Measurements from ENCODE around the gene FLT4. TPM values are rescaled to one million over a fixed set of nuclear protein-coding genes. Genes with fewer than 3 reads are reported as not detected.

The FLT4 gene
- total and polyA plus RNA-seq, 2 donors (not counting 1 experiment from before 2014, with no cell fraction given) = 0.17 TPM; not detected in 1

GRCh38 chr5:180603076-180603594 is 46.3 kb downstream of the FLT4 start:
- no peaks in the 10 kb centered on the region for H3K79me2 ChIP-seq (ENCODE audit: control insufficient read depth, insufficient read depth, low read length)
- H3K9ac ChIP-seq (ENCODE audit: insufficient read depth, low read length) = no peak overlapping the region
- no peak overlapping the region for H2AFZ ChIP-seq (ENCODE audit: low read length)
- H3K9me3 ChIP-seq (ENCODE audit: control insufficient read depth, insufficient read depth, low read depth, low read length) = no peaks in the 10 kb centered on the region
- H3K36me3 ChIP-seq (ENCODE audit: control insufficient read depth, insufficient read depth, low read length) = no peaks in the 10 kb centered on the region
- H3K27me3 ChIP-seq (ENCODE audit: control insufficient read depth, insufficient read depth, low read length) = no peaks in the 10 kb centered on the region
- no peaks in the 10 kb centered on the region for H3K4me1 ChIP-seq (ENCODE audit: control insufficient read depth, extremely low read depth, insufficient read depth, low read length)
- DNase-seq (ENCODE audit: low read depth in 2 of 2) = no peak
- no peak overlapping the region for H3K4me3 ChIP-seq (replicated peaks in 1 of 4; ENCODE audit: control extremely low read depth in 1 of 4, insufficient read depth in 1 of 4, low read depth in 3 of 4, low read length in 4 of 4)
- H4K20me1 ChIP-seq (ENCODE audit: control insufficient read depth, extremely low read depth, insufficient read depth, low read length) = no peaks in the 10 kb centered on the region
- no peak overlapping the region for H3K4me2 ChIP-seq (ENCODE audit: extremely low read depth, insufficient read depth, low read length)
- H3K27ac ChIP-seq (ENCODE audit: insufficient read depth, low read length) = no peak overlapping the region
- no peak for TF ChIP-seq EZH2 (IDR thresholded peaks at IDR 0.05; ENCODE audit: low read length, missing control alignments)
- no peak for TF ChIP-seq CTCF (conservative IDR thresholded peaks at IDR 0.05 in 1 of 2, IDR thresholded peaks at IDR 0.05 in 1 of 2; ENCODE audit: low read depth in 1 of 2, low read length in 2 of 2)

GRCh38 chr5:180602481-180603075 is 46.8 kb downstream of the FLT4 start:
- Histone ChIP-seq H3K4me3 (replicated peaks in 1 of 4; ENCODE audit: control extremely low read depth in 1 of 4, insufficient read depth in 1 of 4, low read depth in 3 of 4, low read length in 4 of 4) (no peak overlapping the region), H3K36me3 (ENCODE audit: control insufficient read depth, insufficient read depth, low read length) (no peaks in the 10 kb centered on the region), H2AFZ (ENCODE audit: low read length) (no peak overlapping the region), H3K4me2 (ENCODE audit: extremely low read depth, insufficient read depth, low read length) (no peak overlapping the region), H3K27ac (ENCODE audit: insufficient read depth, low read length) (no peak overlapping the region), H3K9ac (ENCODE audit: insufficient read depth, low read length) (no peak overlapping the region), H3K9me3 (ENCODE audit: control insufficient read depth, insufficient read depth, low read depth, low read length) (no peaks in the 10 kb centered on the region), H3K4me1 (ENCODE audit: control insufficient read depth, extremely low read depth, insufficient read depth, low read length) (no peaks in the 10 kb centered on the region), H4K20me1 (ENCODE audit: control insufficient read depth, extremely low read depth, insufficient read depth, low read length) (no peaks in the 10 kb centered on the region), H3K79me2 (ENCODE audit: control insufficient read depth, insufficient read depth, low read length) (no peaks in the 10 kb centered on the region), H3K27me3 (ENCODE audit: control insufficient read depth, insufficient read depth, low read length) (no peaks in the 10 kb centered on the region)
- TF ChIP-seq CTCF (conservative IDR thresholded peaks at IDR 0.05 in 1 of 2, IDR thresholded peaks at IDR 0.05 in 1 of 2; ENCODE audit: low read depth in 1 of 2, low read length in 2 of 2) = no peak
- no peak for DNase-seq (ENCODE audit: low read depth in 2 of 2)

GRCh38 chr5:180601591-180602480 is 47.6 kb downstream of the FLT4 start:
- TF ChIP-seq EZH2 (IDR thresholded peaks at IDR 0.05; ENCODE audit: low read length, missing control alignments) = no peak
- Histone ChIP-seq H4K20me1 (ENCODE audit: control insufficient read depth, extremely low read depth, insufficient read depth, low read length) (no peaks in the 10 kb centered on the region), H3K4me1 (ENCODE audit: control insufficient read depth, extremely low read depth, insufficient read depth, low read length) (no peaks in the 10 kb centered on the region), H3K79me2 (ENCODE audit: control insufficient read depth, insufficient read depth, low read length) (no peaks in the 10 kb centered on the region), H3K4me2 (ENCODE audit: extremely low read depth, insufficient read depth, low read length) (no peak overlapping the region), H2AFZ (ENCODE audit: low read length) (no peak overlapping the region), H3K9ac (ENCODE audit: insufficient read depth, low read length) (no peak overlapping the region), H3K9me3 (ENCODE audit: control insufficient read depth, insufficient read depth, low read depth, low read length) (no peaks in the 10 kb centered on the region), H3K36me3 (ENCODE audit: control insufficient read depth, insufficient read depth, low read length) (no peaks in the 10 kb centered on the region), H3K27me3 (ENCODE audit: control insufficient read depth, insufficient read depth, low read length) (no peaks in the 10 kb centered on the region), H3K27ac (ENCODE audit: insufficient read depth, low read length) (no peak overlapping the region), H3K4me3 (replicated peaks in 1 of 4; ENCODE audit: control extremely low read depth in 1 of 4, insufficient read depth in 1 of 4, low read depth in 3 of 4, low read length in 4 of 4) (no peak overlapping the region)
- DNase-seq (ENCODE audit: low read depth in 2 of 2) = no peak
